AG09309 (cell line): ENCODE measurements around the gene CYP4F2.
"Not testable (repeated sequence)": the region's sequence is repeated elsewhere in the genome, so short reads cannot be mapped to it uniquely, and the experiment has no call there.

Experiments
- DNase-seq: peaks from one replicate; pipeline ENCODE4 v3.0.0-alpha.2; 2010; ENCODE audit warnings: low read depth
- H3K4me3 ChIP-seq: 2 replicates; pipeline ENCODE4 v1.5.1; 2011; ENCODE audit warnings: mild to moderate bottlenecking, low read depth, low read length, moderate library complexity; ENCODE audit not compliant: control insufficient read depth
- CTCF ChIP-seq: IDR thresholded peaks from 2 replicates; pipeline ENCODE4 v1.5.1; 2011; ENCODE audit warnings: mild to moderate bottlenecking, low read depth, low read length, inconsistent platforms; ENCODE audit not compliant: insufficient read depth, control insufficient read depth; ENCODE audit errors: missing control alignments

The CYP4F2 gene

GRCh38 chr19:15892012-15892411 is 5.9 kb downstream of the CYP4F2 start:
- TF ChIP-seq CTCF = no peak
- no peak overlapping the region for H3K4me3 ChIP-seq
- no peak for DNase-seq

- no peak for DNase-seq
- H3K4me3 ChIP-seq = no peak overlapping the region
- TF ChIP-seq CTCF = no peak
These were observed 6.4 kb downstream of the CYP4F2 start for GRCh38 chr19:15891434-15891833.

- DNase-seq, H3K4me3 ChIP-seq: not testable (repeated sequence)
These were observed 8.5 kb downstream of the CYP4F2 start for GRCh38 chr19:15889339-15889738.

GRCh38 chr19:15885919-15886318 is 12.0 kb downstream of the CYP4F2 start:
- no peak for DNase-seq
- H3K4me3 ChIP-seq = no peak overlapping the region
- TF ChIP-seq CTCF = no peak

GRCh38 chr19:15885167-15885566 is 12.7 kb downstream of the CYP4F2 start:
- TF ChIP-seq CTCF = no peak

GRCh38 chr19:15883329-15883728 is 14.5 kb downstream of the CYP4F2 start:
- DNase-seq, H3K4me3 ChIP-seq: not testable (repeated sequence)

More at GRCh38 chr19:15885167-15885566, 12.7 kb downstream of the CYP4F2 start:
- no peak overlapping the region for H3K4me3 ChIP-seq
- DNase-seq = no peak

- H3K4me3 ChIP-seq = no peak overlapping the region
- no peak for DNase-seq
- no peak for TF ChIP-seq CTCF
These were observed 22.9 kb downstream of the CYP4F2 start for GRCh38 chr19:15874821-15875474.

- DNase-seq, H3K4me3 ChIP-seq: not testable (repeated sequence)
These were observed 24.1 kb downstream of the CYP4F2 start for GRCh38 chr19:15873771-15874170.
